Activated CD4-positive, alpha-beta T cell treated with anti-CD3 and anti-CD28 coated beads, Interleukin-2, amount 50 U/mL, for 4 hours (primary cell): ENCODE results near the gene SCTR.

Source experiments
- DNase-seq, 2 experiments: peaks; one replicate each; pipeline ENCODE4 v3.0.0-alpha.2; 2020

Gene SCTR

DNA sequence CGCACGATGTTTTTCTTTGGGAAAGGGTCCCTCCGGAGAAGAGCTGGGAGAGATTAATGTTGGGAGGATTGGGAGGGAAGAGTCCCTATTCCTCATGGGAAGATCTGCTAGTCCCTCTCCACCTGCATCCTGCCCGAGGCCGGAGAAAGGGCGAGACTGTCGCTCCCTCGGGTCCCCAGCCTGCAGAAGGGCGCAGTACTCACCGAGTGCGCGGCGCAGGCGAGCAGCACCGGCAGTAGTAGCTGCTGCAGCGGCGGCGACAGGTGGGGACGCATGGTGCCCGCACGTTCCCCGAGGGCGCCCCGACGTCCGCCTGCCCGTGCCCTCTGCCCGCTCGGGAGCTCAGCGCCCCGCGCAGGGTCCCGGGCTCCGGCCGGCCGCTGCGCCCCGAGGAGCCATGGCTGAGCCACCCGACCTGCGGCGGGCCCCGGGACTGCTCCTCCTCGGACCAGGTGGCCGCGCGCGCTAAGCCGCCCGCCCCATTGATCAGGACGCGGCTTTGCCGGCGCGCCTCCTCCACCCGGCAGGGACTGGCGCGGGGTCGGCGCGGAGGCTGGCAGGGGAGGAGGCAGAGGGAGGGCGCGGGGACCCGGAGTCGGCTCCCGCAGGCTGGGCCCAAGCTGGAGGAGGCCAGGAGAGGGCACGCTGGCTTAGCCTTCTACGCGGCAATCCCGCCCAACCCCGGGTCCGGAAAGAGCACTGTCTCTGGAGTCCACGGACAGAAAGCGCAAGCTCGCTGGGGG lies at the start of gene SCTR:
SCTR (minus strand) TSS at position 532 of the 743 bp plus-strand sequence; CDS start at position 275, 257 bp downstream.
- DNase-seq = no peak

DNA sequence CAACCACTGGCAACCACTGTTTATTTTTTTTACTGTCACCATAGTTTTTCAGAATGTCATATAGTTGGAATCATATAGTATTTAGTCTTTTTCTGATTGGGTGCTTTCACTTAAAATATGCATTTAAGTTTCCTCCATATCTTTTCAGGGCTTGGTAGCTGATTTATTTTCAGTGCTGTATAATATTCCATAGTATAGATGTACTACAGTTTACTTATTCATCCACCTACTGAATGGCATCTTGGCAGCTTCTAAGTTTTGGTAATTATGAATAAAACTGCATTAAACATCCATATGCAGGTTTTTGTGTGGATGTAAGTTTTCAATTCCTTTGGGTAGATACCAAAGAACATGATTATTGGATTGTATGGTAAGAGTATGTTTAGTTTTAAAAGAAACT lies 43.0 kb upstream of the SCTR start:
- no peak for DNase-seq

DNA sequence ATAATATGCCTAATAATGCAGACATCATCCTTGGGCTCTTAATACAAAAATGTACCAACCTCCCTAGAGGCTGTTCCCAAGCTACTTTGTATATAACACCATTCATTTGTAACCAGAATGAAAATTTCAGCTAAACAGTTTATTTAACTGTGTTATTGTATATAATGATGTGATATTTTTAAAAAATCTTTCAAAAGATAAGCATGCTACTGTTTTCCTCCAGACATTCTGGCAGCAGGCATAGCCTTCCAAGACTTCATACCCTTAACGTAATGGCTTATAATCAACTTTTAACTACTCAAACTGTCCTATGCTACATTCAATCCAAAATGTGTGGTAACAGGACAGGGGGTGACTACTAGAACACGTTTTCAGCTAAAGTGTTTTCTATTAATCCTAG lies 41.2 kb upstream of the SCTR start:
- no peak for DNase-seq

DNA sequence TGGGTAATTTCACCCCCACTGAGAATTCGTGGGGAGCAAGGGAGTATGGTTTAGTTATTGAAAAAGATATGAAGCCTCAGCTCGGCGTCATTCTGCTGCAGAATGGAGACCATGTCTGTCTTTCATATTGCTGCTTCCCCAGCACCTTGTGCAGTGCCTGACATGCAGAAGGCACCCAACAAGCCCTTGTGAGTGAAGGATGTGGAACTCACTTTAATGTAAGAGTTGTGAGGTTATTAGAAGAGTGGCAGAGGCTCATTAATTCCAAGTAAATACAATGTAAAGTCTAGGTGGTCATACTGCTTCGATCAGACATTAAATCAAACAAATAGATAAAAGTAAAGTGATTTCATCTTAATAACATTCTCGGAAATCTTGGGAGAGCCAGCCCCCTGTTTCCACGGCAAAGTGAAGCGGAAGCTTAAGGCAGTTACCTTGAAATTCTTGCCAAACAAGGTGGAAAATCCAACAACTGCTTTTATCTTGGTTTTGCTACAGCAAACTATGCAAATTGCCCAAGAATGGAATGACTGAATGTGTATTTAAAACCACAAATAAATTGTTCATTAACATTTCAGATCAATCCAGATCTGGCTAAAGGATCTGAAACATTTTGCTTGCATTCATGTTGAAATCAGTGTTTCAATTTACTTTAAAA lies 29.5 kb upstream of the SCTR start:
- DNase-seq = no peak

DNA sequence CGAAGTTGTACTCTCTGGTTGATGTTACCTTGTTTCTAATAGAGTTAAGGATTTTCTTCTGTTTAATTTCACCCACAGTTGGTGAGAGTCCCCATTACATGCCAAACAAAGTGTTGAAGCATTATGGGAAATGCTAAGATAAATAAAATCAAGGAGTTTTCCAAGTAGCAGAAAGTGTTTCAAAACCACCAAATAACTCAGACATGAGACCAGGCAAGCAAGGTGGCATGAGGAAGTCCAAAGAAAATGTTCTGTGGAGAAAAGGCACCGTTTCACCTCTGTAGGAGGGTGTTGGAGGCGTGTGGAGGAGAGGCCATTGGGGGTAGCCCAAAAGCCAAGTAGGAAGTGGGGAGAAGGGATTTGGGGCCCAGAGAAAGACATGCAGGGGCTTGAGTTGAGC lies 28.6 kb upstream of the SCTR start:
- no peak for DNase-seq

DNA sequence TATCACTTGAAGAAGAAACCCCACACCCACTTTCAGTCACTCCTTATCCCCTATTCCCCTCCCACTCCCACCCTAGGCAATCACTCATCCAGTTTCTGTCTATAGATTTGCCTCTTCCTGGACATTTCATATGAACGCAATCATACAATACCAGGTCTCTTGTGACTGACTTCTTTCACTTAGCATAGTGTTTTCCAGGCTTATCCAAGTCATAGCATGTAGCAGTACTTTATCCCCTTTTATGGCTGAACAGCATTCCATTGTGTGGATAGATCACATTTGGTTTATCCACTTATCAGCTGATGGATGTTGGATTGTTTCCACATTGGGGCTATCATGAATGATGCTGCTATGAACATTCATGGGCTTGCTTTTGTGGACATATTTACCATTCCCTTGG lies 26.6 kb upstream of the SCTR start:
- DNase-seq = no peak

DNA sequence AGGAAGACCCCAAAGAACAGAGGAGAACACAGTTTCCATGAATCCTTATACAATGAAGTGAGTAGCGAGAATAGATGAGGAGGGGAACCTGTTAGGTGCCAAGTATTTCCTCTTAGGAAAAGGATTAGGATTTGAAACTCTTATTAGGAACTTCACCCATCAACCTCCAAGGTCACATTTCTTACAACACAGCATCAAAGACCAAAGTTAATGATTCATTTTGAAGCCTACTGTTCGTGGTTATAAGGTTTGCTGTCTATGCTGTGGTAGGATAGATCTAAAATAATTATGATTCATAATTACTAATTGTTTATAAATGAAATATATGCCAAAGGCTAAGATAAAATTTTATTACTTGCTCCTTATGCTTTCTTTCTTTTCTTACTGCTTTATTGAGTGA lies 26.1 kb upstream of the SCTR start:
- no peak for DNase-seq

DNA sequence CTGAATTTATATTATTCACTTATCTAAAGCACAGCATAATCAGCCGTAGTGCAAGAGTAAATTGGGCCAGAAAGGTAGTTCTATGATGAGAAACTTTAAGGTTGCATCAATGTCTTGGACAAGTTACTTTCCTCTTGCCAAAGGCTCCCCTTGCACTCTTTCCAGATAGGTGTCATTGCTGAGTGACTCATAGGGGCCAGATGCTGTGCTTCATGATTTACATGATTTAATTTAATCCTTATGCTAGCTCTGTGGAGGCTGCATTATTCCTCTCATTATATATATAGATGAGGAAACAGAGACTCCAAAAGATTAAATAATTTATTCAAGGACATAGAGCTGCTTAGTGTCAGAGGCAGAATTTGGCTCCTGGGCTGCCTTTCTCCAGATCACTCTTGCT lies 25.0 kb upstream of the SCTR start:
- DNase-seq = no peak

DNA sequence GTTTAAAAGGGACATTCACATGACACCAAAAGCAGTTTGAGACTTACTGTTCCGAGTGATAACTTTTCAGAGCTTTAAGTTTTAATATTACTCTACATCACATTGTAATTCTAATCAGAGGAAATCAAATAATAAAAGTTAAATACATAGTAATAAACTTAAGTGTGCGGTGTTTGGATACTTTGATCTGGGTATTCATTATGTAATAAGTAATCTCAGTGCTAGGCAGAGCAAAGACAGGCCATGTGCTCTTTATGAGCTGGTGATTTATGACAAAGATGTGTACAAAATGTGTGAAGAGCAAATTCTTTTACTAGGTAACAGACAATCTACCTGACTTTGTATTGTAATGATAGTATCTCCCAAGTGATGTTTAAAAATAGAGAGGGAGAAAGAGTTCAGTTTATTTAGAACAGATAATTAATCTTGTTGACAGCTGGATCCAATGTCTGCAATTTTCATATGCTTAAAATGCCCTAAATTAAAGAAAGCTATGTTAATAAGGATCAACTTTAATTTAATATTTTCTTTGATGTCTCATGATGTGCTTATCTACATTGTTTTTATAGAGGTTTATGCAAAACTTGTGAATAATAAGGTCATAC lies 24.3 kb upstream of the SCTR start:
- DNase-seq = no peak

DNA sequence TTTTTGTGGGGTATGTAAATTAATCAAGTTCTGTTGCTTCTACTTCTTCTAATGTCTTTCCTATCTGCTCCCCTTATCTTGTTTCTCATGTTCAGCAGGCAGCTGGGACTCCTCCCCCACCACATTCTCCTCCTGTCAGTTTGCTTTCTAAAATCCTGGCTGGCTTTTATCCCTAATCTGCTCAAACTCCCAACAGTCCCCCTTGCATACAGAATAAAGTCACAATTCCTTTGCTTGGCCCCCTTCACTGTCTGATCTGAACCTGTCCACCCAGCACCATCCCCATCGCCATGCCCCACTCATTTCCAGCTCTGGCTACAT lies 22.1 kb upstream of the SCTR start:
- DNase-seq = no peak

DNA sequence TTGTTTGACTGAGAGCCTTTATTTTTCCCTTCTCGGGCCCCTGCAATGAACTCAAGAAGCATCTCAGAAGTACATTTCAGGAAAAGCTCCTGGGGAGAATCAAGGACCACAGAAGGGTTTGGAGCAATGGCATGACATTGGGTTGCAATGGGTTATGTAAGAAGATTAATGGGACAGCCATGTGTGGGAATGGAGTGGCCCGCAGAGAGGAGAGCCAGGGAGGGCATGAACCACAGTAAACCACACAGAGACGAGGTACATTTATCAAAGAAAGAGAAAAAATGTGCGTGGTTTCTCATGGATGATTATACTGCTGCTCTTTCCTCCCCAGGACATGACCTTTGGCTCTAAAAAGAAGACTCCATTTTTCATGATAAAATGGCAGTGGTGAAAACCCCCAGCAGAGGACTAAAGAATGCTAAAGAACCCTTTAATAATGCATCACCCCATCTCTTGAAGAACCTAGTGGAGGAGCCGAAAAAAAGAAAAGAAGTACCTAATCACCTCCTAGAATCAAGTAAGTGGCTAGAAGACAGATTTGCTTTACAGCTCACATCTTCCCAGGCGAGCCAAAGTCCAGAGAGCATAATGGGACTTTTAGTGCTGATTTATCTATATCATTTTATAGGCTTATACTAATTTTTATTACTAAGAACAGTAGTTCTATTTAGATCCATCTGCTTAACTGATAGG lies 21.6 kb upstream of the SCTR start:
- no peak for DNase-seq

DNA sequence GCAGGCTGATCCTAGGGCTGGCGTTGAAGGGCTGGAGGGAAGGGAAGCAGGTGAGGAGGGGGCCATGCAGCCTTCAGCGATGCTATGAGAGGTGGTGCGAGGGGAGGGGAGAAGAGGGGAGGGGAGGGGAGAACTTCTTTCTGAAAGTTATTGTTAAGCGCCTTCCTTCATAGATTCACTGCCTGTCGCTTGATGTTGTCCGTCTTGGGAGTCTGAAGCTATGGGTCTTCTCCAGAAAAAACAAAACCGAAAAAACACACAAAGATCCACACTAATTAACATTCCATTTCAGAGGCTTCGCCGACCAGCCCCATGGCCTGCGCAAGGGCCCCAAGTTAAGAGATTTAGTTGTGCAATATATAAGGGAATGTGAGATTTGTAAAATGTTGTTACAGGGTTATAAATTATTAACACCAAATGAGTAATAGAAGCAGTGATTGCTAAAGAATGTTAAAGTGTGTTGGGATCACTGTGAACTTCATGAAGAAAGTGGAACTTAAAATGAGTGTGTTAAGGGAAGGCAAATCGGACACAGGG lies 20.7 kb upstream of the SCTR start:
- no peak for DNase-seq

DNA sequence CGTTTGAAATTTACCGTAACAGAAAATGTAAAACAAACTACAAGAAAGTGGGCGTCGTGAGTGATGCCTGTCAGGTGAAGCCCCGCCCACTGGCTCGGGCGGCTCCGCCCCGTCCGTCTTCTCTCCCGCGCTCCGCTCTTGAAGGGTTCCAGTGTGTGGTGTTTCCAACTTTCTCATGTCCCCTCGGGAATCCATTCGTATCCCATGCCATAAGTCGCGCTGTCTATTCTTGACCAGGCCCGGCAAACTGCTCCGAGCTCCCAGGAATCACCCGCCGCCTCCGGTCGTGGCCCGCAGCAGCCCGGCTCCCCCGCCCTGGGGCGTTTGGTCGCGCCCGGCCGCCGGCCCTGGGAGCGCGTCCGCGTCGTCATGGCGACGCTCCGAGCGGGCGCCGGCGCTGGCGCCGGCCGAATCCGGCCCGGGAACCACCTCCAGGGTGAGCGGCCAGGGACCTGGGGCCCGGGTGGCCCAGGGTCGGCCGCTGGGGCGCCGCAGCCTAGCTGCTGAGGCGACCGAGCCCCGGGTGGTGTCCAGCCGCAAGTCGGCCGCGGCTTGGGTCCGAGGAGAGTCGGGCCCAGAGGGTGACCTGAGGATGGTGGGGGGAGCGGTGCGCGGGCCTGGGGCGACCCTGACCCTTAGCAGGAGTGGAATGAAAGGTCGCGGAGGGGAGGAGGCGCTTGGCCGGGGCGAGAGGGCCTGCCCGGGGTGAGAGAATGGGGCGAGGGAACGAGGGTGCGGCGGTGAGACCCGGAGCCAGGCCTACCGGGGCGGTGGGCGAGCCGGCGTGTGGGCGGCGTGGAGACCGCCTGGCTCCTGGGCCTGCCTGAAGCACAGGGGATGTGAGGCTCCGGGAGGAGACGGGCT lies 20.0 kb upstream of the SCTR start, which contains the start of gene CFAP221:
CFAP221 (plus strand) TSS at position 375 of the 864 bp plus-strand sequence. CDS start 1,683 bp downstream, outside the sequence.
- DNase-seq = peak in 1 of 2 experiments; percentile 5

DNA sequence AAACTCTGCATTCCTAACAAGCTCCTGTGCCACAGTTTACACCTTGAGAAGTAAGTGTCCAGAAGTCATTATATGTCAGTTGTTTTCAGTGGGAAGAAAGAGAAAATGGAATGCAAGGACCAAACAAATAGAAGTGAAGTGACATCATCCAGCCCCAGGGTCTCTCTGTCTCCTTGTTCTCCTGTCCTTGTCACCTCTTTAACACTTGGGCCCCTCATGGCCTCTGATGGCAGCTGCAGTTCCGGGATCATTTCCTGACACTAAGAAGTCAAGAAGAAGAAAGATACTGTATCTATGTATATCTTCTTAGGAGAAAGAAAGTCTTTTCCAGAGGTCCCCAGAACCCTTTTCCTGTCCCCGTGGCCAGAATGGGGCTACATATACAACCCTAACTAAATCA lies 17.2 kb upstream of the SCTR start:
- DNase-seq = no peak

DNA sequence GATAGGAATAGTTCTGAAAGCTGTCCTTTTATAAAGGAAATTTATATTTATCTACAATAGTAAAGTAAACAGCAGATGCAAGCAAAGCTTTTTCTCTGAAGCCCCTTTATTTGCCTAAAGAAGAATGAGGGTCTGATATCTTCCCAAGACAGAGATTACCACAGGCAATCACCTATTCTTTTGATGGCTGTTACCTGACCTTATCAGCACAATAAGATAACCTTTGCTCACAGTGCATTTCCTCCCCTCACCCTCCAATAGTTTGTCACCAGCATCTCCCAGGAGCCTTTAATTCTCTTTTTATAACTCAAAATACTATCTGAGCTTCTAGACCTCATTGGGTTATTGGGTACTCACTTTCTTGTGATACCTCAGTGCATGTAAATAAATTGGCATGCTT lies 13.5 kb upstream of the SCTR start:
- DNase-seq = no peak

DNA sequence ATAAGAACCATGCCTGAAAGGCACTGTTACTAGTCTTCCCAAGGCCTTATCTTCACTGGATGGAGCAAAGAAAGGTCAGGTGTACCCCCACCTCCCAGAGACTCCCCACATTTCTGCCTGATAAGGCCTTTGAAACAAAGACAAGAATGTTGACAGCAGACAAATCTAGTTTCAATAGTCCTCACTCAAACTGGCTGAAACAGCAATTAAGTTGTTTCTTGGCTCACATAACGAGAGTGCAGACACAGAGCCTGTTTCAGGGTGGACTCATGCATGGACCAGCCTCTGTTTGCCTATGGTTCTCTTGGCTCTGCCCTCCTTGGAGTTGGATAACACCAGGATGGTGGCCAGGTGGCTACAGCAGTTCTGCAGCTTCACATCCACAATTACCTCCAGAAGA lies 12.4 kb upstream of the SCTR start:
- DNase-seq = no peak

DNA sequence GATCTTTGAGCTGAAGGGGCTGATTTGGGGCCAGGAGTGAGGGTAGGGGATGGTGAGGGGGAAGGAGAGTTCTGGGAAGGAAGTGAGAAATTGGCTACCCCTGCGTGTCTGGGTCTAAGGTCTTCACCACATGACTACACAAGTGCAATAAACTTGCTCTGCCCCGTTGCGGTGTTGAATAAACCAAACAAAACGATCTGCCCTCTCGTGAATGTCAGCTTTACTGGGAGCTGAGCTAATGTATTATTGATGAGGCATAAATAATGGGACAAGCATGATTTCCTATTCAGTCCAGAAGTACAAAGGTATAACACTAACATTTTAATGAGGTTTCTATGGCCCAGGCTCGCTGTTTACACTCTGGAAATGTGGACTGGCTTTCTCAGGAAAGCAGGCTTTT lies 11.9 kb upstream of the SCTR start:
- DNase-seq = no peak

DNA sequence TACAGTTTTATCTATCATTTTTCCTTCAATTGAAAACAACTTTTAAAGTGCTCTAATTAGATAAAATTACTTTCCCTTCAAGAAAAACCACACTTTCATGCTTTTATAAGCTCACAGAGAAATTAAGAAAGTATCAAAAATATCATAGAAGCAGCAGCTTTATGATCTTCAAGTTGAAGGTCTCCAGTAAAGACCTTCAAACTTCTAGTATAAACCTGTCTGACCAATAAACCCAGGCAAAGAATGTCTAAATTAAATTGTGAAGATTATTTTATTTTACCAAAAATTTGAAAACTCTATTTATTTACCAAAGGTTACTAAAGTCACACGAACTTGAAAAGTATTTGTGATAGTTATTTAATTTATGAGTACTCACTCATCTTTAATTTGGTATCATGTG lies 9.3 kb upstream of the SCTR start:
- DNase-seq = no peak

DNA sequence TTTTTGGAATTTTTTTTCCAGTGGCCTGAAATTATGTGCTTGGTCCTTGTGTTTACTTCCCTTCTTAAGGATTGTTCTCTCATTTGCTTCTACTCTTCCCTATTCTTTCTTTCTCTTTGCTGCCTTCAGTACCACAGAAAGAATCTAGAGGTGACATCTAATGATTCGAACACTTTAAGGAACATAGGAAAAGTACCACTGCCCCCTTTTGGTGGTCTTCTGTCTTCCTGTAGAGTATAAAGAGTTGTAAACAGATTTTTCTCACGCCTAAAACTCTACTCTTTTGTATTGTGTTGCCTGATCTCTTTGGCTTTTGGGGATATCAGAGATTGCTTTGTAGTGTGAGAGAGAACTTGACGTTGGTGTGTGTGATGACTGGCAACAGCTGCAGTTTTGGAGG lies 7.0 kb upstream of the SCTR start:
- DNase-seq = no peak

DNA sequence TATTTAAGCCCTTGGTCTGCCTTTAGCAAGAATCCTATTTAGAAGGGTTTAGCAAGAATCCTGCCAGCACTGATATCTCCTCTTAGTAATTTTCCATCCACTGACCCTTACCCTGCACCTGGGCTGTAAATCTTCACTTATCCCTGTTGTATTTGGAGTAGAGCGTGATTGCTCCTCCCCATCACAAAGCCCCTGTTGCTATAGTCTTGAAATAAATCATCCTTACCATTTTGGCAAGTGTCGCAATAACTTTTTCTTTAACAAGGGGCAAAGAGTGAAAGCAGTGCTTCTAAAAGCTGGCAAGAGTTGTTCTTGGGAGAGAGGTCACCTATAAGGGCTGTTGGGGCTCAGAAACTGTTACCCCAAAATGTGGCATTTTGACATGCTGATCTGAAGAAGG lies 3.7 kb upstream of the SCTR start:
- no peak for DNase-seq

DNA sequence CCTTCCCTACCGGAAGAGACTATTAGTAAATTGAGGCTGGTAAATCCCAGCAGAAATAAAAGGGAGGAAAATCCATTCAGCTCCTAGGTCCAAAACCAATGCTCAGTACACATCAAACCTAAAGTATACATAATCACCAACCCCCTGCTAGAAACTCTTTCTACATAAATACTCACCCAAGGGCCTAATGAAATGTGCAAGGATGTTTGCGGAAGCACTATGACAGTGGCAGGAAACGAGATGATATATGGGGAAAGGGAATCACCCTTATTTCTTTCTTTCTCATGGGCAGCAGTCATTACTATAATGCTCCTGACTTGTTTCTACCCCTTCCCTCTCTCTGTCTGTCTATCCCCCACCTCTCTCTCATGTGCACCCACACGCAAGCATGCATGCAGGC lies 1.3 kb upstream of the SCTR start:
- no peak for DNase-seq

DNA sequence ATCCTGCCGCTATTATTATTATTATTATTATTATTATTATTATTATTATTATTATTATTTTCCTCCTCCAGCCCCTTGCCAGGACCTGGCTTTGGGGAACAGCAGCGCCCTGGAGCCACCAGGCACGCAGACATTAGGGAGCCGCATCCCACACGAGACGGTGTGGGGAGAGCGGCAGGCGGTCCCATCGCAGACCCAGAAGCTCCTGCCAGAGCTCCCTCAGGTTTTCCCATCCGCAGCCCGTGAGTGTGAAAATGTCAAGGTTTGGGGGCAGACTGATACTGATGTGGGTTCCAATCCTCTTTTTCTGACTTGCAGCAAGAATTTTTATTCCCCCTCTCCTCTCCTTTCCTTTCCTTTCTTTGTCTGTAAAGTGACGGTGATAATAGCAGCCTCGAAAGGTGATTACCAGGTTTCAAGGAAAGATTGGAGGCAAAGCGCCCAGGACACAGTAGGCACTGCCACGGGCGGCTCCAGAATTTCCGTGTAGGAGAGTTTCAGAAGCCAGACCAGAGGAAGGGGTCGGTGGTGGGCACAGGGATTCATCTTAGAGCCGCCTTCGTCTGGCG lies 816 bp downstream of the SCTR start:
- no peak for DNase-seq
